ENCODE results near the gene OAS2.
A peak's percentile ranks its signal among the peaks of the same experiment; 100 is the strongest.
"Not testable (repeated sequence)": the region's sequence is repeated elsewhere in the genome, so short reads cannot be mapped to it uniquely, and the experiment has no call there.

Gene OAS2

DNA sequence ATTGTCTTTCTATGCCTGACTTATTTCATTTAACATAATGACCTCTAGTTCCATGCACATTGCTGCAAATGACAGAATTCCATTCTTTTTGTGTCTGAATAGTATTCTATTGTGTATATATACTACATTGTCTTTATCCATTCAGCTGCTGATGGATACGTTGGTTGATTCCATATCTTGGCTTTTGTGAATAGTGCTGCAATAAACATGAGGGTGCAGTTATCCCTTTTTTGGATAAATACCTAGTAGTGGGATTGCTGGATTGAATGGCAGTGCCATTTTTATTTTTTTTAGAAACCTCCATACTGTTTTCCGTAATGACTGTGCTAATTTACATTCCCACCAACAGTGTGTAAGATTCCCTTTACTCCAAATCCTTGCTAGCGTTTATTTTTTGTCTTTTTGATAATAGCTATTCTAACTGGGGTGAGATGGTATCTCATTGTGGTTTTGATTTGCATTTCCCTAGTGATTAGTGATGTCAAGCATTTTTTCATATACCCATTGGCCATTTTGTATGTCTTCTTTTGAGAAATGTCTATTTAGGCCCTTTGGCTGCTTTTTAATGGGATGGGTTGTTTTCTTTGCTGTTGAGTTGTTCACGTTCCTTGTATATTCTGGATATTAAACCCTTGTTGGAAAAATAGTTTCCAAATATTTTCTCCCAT lies 2.3 kb downstream of the OAS2 start:
- no peak for DNase-seq (ENCODE audit: insufficient read length, low spot score)
- peak; percentile 70 for FAIRE-seq

DNA sequence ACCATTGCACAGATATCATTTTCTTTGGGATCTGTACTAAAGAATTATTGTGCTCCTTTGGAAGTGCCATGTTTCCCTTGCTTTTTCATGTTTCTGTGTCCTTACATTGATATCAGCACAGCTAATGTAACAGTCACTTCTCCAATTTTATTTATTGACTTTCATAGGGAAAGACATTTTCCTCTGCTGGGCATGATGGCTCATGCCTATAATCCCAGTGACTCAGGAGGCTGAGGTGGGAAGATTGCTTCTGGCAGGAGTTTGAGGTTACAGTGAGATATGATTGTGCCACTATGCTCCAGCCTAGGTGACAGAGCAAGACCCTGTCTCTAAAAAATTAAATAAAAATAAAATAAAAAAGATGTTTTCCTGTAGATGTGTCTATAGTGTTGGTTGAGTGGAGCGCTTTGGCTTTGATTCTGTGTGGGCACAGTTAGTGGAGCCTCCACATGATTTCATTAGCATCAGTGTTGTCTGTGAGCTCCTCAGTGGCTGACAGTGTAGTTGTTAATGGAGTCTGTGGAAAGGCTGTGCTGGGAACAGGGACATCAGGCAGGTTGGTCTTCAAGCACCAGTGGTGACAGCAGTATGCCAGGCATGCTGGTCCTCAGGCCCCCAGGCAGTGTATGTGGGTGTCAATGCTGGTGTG lies 7.4 kb downstream of the OAS2 start:
- FAIRE-seq (peak; percentile 60), DNase-seq (ENCODE audit: insufficient read length, low spot score) (no peak)

DNA sequence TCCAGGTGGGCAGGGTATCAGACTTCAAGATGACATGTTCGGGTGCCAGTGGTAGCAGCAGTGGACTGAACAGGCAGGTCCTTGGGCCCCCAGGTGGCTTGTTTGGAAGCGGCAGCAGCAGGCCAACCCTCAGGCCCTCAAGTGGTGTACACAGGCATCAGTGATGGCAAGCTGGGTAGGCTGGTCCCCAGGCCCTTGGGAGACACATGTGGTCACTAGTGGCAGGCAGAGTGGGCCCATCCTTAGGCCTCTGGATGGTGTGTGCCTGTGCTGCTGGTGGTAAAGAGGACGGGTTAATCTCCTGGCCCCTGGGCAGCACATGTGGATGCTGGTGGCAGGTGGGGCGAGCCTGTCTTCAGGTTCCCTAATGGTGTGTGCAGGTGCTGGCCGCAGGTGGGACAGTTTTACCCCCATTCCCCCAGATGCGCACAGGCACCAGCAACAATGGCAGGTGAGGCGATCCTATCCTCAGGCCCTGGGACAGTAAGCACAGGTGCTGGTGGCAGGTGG lies 8.0 kb downstream of the OAS2 start:
- no peak for DNase-seq (ENCODE audit: insufficient read length, low spot score)
- no peak for FAIRE-seq

DNA sequence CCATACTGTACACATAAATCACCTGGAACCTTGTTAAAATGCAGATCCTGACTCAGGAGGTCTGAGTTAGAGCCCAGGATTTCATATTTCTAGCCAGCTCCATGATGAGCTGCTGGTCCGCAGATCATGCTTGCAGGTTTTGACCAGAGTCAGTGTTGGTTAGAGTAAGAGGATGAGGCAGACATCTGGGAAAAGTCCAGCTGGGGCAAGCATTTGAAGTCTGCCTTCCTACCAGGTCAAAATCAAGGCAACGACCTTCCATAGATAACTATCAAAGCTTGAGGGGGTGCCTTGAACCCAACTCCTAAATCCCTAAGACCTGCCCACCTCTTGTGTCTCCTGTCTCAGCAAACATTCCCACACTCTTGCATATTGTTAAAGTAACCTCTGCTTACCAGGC lies 9.2 kb downstream of the OAS2 start:
- peak; percentile 33 for FAIRE-seq
- no peak for DNase-seq (ENCODE audit: insufficient read length, low spot score)

DNA sequence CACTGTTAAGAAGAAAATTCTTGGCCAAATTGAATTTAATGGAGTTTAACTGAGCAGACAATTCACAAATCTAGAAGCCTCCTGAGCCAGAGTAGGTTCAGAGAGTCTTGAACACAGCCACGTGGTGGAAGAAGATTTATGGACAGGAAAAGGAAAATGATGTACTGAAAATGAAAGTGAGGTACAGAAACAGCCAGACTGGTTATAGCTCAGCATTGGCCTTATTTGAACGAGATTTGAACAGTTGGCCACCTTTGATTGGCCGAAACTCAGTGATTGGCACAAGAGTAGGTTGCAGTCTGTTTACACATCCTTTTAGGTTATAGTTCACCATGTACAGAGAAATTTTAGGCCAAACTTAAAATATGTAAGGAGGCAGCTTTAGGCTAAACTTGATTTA lies 9.9 kb downstream of the OAS2 start:
- no peak for DNase-seq (ENCODE audit: insufficient read length, low spot score)
- FAIRE-seq, result peak; percentile 94

DNA sequence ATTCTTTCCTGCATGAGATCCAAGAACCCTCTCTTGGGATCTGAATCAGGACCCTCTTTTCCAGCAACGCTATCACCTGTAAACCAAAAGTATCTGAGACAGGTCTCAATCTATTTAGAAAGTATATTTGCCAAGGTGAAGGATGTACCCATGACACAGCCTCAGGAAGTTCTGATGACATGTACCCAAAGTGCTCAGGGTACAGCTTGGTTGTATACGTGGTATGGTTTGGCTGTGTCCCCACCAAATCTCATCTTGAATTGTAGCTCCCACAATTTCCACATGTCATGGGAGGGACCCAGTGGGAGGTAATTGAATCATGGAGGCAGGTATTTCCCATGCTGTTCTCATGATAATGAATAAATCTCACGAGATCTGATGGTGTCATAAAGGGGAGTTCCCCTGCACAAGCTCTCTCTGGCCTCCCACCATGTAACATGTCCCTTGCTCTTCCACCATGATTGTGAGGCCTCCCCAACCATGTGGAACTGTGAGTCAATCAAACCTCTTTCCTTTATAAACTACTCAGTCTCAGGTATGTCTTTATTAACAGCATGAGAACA lies 10.6 kb downstream of the OAS2 start:
- FAIRE-seq; DNase-seq (ENCODE audit: insufficient read length, low spot score): not testable (repeated sequence)

DNA sequence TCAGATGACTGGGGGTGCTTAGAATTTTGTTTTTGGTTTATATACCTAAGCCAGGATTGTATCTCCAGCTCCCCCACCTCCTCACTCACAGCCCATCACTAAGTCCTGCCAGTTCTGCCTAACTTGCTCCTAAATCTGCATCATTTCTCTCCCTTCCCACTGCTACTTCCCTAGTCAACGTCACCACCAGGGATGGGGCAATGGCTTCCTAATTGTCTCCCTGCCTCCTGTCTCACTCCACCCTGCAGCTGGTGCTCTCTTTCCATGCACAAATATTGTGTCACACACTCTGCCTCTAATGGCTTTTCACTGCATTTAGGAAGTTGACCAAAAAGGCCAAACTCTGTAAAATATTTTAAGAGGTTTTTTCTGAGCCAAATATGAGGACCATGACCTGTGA lies 11.5 kb downstream of the OAS2 start:
- FAIRE-seq, result no peak
- no peak for DNase-seq (ENCODE audit: insufficient read length, low spot score)

DNA sequence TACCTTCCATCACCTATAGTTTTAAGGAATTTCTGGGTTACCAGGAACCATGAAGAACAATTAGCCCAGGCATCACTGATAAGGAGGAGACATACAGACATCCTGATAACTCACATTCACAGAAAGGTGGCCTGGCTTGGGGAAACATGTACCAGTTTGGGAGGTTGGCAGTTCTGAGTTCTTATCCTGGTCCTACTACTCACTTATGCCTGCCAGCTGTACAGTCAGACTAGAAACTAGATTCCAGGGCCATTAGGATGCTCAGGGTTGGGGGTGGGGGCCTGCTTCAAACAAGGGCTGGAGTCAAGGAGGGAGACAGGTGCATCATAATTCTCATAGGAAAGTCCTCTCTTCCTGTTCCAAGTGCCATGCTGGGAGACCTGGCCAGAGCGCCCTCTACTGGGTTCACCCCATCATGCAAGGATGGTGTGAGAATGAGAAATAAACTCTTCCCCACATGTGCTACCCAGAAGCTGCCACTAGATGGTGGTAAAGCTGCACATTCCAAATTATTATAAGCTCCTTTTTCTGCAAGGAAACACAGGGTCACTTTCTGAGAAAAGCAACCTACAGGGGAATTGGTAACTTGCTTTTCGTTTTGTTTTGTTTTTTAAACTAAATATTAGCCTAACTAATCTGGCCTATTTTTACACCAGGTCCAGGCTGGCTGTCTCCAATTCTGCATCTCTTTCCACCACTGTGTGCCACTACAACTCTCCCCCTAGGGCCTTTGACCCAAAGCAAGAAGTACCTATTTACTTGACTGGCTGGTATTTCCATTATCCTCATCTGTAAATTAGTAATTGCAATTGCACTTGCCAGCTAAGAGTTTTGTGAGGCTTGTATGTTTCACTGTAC lies 14.5 kb downstream of the OAS2 start:
- peak; percentile 79 for FAIRE-seq
- DNase-seq (ENCODE audit: insufficient read length, low spot score), result no peak

DNA sequence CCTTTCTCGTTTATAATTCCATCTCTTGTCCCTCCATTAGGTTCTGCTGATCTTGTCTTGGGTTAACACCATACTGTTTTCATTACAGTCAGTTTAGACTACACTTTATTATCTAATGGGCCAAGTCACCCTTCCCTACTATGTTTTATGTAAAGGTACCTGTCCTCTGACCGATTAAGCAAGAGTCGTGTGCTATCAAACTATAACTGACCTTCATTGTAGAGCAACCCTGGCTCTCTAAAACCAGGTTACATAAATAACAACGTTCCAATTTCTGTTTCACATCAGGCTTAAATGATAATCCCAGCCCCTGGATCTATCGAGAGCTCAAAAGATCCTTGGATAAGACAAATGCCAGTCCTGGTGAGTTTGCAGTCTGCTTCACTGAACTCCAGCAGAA lies 16.7 kb downstream of the OAS2 start:
- FAIRE-seq (peak; percentile 35), DNase-seq (ENCODE audit: insufficient read length, low spot score) (no peak)

DNA sequence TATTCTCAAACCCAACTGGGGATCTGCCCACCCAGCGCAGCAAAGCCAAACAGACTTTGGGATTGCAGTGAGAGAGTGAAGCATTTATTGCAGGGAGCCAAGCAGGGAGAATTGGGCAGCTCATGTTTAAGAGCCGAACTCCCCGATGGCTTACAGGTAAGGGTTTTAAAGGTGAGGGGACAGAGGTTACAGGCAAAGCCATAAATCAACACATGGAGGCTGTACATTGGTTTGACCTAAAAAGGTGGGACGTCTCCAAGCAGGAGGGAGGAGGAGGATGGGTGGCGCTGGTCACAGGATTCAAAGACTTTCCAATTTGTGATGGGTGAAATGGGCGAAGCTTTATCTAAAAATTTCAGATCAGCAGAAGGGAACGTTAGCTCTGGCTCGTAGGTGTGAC lies 18.2 kb downstream of the OAS2 start:
- FAIRE-seq, result no peak
- no peak for DNase-seq (ENCODE audit: insufficient read length, low spot score)

DNA sequence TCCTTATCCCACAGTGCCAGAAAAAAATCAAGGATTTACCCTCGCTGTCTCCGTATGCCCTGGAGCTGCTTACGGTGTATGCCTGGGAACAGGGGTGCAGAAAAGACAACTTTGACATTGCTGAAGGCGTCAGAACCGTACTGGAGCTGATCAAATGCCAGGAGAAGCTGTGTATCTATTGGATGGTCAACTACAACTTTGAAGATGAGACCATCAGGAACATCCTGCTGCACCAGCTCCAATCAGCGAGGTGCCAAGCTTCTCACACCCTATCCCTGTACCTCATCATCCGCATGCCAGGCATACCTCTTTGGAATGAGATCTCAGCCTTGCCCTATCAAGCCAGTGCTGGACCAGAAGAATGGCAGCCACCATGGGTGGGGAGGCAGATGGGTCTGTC lies 19.2 kb downstream of the OAS2 start:
- FAIRE-seq, result no peak
- no peak for DNase-seq (ENCODE audit: insufficient read length, low spot score)

DNA sequence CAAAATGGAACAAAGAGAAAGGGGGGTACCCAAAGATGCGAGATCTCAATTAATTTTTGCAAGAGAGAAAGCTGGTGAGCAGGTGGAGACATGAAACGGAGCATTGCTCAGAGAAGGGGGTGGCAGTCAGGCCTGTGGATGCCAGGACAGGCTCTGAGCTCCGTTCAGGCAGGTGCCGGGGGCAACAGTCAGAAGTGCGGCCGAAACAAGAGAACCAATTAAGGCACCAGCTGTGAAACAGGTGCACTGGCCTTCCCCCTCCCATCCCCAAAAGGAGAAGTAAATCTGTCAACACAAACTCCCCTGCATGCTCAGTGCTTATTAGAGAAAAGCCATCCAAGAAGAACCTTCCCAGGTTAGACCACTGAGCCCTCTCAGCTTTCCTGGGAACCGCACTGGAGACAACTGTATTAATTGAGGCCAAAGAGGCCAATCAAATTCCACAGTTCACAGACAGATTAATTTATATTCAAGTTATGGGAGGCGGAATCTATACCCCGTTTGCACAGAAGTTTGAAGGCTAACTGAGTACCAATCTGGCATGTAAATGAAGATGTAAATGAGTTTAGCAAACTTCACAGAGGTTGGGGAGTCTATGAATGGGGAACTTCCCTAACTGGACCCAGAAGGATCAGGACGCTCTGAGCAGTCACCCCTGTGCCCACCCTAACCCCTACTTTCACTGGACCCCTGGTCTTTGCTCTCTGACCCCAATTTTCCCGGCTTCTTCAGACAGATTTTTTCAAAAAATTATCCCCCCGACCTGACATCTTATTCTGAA lies 20.9 kb downstream of the OAS2 start:
- FAIRE-seq (peak; percentile 80), DNase-seq (ENCODE audit: insufficient read length, low spot score) (peak; percentile 44)

DNA sequence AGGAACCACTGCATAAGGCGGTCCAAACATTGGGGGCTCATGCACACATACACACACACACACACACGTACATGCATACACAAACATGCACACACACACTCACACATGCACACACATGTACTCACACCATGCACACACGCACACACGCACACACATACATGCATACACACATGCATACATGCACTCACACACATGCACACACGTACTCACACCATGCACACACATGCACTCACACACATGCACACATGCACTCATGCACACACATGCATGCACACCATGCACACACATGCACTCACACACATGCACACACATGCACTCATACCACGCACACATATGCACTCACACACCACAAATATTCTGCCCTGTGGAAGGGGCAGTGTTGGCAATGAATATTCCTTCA lies 22.1 kb downstream of the OAS2 start:
- FAIRE-seq (no peak), DNase-seq (ENCODE audit: insufficient read length, low spot score) (no peak)

DNA sequence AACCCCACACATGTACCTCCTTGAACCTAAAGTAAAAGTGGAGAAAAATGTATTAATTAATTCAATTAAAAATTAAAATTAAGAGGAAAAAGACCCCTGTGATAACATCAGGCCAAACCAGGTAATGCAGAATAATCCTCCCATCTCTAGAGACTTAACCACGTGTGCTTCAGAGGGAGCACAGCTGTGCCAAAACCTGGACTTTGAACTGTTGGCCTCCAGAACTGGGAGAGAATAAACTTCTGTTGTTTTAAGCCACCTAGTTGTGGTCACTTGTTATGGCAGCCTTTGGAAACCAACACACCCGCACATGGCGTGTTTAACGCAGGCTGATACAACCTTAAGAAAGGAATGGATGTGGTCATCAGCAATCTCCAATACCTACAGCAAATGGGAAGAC lies 23.8 kb downstream of the OAS2 start:
- DNase-seq (ENCODE audit: insufficient read length, low spot score), result no peak
- FAIRE-seq, result peak; percentile 76

DNA sequence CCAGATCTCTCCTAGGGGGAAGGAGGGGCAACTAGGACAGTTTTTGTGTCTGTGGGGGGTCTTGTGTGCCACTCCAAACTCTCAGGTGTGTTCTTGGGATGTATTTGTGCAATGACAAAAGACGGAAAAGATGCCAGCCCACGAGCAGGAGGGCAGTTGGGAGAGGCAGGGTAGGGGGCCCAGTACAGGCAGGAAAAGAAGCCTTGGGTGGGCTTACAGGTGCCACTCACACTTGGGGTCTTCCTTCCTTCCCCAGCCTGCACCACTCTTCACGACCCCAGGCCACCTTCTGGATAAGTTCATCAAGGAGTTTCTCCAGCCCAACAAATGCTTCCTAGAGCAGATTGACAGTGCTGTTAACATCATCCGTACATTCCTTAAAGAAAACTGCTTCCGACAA lies 24.4 kb downstream of the OAS2 start:
- DNase-seq (ENCODE audit: insufficient read length, low spot score) (no peak), FAIRE-seq (no peak)

DNA sequence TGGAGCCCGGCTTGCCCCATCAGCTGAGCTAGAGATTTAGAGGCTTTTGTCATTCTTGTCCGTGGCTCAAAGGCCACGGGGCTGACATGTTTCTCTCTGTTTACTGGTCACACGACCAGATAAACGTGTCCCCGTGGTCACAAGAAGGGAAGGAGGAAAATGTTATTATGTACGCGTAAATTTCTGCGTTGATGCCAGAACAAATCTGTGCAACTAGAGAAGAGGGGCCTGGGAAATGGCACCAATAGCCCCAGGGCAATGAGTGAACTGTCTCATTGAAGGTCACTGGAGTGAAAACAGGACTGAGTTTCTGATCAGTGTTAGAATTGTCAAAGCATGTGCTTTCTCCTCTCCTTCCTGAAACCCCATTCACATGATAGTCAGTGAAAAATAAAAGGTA lies 25.3 kb downstream of the OAS2 start:
- DNase-seq (ENCODE audit: insufficient read length, low spot score) (no peak), FAIRE-seq (no peak)

DNA sequence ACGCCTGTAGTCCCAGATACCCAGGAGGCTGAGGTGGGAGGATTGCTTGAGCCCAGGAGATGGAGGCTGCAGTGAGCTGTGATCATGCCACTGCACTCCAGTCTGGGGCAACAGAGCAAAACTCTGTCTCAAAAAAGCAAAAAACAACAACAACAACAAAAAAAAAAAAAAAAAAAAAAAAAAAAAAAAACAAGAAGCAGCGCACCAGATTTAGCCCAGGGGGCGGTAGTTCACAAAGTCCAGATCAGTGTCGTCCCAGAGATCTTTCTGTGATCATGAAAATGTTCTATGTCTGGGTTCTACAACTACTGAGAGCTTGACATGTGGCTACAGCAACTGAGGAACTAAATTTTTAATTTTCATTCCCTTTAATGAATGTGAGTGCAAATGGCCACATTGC lies 27.4 kb downstream of the OAS2 start:
- no peak for FAIRE-seq

DNA sequence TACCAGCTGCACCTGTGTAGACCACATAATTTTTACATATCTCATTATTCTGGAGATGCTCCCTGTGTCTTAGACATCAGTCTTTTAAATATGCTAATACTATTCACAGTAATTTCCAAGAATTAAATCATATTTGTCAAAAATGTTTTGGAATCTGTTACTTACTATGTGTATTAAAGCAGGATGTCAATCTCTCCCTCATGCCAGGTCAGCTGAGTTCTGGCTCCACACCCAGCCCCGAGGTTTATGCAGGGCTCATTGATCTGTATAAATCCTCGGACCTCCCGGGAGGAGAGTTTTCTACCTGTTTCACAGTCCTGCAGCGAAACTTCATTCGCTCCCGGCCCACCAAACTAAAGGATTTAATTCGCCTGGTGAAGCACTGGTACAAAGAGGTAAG lies 27.9 kb downstream of the OAS2 start:
- DNase-seq (ENCODE audit: insufficient read length, low spot score) (no peak), FAIRE-seq (no peak)

More for the DNA sequence above, 27.4 kb downstream of the OAS2 start:
- no peak for DNase-seq (ENCODE audit: insufficient read length, low spot score)

DNA sequence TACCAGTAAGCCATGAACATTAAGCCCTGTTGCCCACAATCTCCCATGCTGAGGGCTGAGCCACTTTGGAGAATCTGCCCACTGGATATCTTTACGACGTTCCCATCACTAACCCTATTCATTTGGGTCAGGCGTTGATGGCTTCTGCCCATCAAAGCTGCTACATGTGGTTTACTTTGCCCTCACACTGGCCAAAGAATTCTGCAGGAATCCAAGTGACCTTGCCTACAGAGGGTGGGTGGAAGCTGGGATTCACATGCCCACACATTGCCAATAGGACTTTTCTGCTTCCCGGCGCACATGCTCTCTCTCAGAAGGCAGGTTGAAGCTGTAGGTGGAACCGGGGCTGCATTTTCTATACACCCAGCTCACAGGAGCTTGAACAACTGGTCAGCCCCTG lies 28.3 kb downstream of the OAS2 start:
- FAIRE-seq (no peak), DNase-seq (ENCODE audit: insufficient read length, low spot score) (no peak)

DNA sequence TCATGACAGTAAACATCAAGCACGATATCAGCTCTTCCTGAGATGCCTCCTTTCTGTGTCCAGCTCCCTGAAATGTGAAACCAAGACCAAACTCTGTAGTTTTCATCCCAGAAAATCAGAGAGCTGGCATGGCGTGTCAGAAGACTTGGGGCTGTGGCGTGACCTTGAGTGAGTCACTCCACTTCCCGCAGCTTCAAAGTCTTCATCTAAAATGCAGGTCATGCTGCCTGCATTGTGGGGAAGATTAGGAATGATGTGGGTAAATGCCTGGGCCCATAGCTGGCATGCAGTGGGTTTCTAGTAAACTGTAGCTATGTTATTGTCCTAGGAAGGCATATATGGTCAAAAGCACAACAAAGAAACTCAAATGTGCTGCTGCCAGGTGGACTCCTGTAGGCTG lies 28.8 kb downstream of the OAS2 start:
- no peak for DNase-seq (ENCODE audit: insufficient read length, low spot score)
- no peak for FAIRE-seq

DNA sequence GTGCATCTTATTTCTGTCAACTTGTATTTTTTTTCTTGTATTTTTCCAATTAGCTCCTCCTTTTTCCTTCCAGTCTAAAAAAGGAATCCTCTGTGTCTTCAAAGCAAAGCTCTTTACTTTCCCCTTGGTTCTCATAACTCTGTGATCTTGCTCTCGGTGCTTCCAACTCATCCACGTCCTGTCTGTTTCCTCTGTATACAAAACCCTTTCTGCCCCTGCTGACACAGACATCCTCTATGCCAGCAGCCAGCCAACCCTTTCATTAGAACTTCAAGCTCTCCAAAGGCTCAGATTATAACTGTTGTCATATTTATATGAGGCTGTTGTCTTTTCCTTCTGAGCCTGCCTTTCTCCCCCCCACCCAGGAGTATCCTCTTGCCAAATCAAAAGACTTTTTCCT lies 32.4 kb downstream of the OAS2 start:
- DNase-seq (ENCODE audit: insufficient read length, low spot score) (no peak), FAIRE-seq (no peak)
